Measurements from ENCODE around the gene ETV6. TPM values are rescaled to one million over a fixed set of nuclear protein-coding genes. Genes with fewer than 3 reads are reported as not detected.

ETV6 gene
- total RNA-seq (7.6 TPM), polyA plus RNA-seq (ENCODE audit: insufficient read depth in 1 of 8, insufficient read length in 8 of 8, low replicate concordance in 1 of 8) (10 to 100 TPM in 1 of 8 donors, 1 to 10 TPM in 7; 7.0 to 11.1 (median 9.3) TPM)
- long read RNA-seq, donor 1, result 0 reads
- long read RNA-seq, donor 2, result 0 reads
- long read RNA-seq, donor 3, full-length matches to known transcripts, result 5 of 5 reads
- long read RNA-seq, donor 3, partial matches to known transcripts, result 0 of 5 reads
- long read RNA-seq, donor 3, other reads (novel, unspliced or antisense), result 0 of 5 reads
- long read RNA-seq, donor 4, full-length matches to known transcripts, result 2 of 2 reads
- long read RNA-seq, donor 4, partial matches to known transcripts, result 0 of 2 reads
- long read RNA-seq, donor 4, other reads (novel, unspliced or antisense), result 0 of 2 reads
- long read RNA-seq, donor 5, full-length matches to known transcripts, result 8 of 8 reads
- long read RNA-seq, donor 5, partial matches to known transcripts, result 0 of 8 reads
- long read RNA-seq, donor 5, other reads (novel, unspliced or antisense), result 0 of 8 reads
- long read RNA-seq, donor 6, full-length matches to known transcripts, result 1 of 1 reads
- long read RNA-seq, donor 6, partial matches to known transcripts, result 0 of 1 reads
- long read RNA-seq, donor 6, other reads (novel, unspliced or antisense), result 0 of 1 reads
- long read RNA-seq, donor 7, result 0 reads
- long read RNA-seq, donor 8, full-length matches to known transcripts, result 2 of 2 reads
- long read RNA-seq, donor 8, partial matches to known transcripts, result 0 of 2 reads
- long read RNA-seq, donor 8, other reads (novel, unspliced or antisense), result 0 of 2 reads
- long read RNA-seq, donor 9, full-length matches to known transcripts, result 1 of 1 reads
- long read RNA-seq, donor 9, partial matches to known transcripts, result 0 of 1 reads
- long read RNA-seq, donor 9, other reads (novel, unspliced or antisense), result 0 of 1 reads
- long read RNA-seq, donor 10, full-length matches to known transcripts, result 2 of 2 reads
- long read RNA-seq, donor 10, partial matches to known transcripts, result 0 of 2 reads
- long read RNA-seq, donor 10, other reads (novel, unspliced or antisense), result 0 of 2 reads
- long read RNA-seq, donor 11, full-length matches to known transcripts, result 2 of 2 reads
- long read RNA-seq, donor 11, partial matches to known transcripts, result 0 of 2 reads
- long read RNA-seq, donor 11, other reads (novel, unspliced or antisense), result 0 of 2 reads

DNA sequence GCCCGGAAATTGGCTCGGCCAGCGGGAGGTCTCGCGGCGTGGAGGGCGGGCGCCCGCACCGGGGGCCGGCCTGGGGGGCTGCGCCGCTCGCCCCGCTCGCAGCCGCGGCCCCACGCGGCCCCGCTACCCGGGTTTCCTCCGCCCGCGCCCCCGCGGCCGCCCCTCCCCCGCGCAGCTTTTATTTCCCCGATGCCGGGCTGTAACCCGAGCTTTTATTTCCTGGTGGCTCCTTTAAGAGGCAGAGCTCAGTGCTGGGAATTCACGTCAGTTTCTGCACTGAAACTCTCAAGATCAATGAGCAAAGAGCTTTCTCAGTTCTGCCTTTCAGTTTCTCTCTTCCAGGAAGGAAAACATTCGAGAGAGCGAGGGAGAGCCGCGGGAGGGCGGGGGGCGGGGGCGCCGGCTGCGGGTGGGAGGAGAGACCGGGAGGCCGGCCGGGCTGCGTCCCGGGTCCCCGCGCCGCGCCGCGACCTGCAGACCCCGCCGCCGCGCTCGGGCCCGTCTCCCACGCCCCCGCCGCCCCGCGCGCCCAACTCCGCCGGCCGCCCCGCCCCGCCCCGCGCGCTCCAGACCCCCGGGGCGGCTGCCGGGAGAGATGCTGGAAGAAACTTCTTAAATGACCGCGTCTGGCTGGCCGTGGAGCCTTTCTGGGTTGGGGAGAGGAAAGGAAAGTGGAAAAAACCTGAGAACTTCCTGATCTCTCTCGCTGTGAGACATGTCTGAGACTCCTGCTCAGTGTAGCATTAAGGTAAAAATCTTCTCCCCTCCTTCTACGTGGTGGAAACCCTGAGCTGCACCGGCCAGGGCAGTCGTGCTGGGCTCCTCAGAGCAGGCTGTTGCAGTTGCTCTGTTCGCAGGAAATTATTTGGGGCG is at the start of gene ETV6:
Gene ETV6, plus strand, starts transcription at position 262 of the 873 bp plus-strand sequence. Its CDS starts 454 bp downstream, at position 716.
- WGBS (ENCODE audit: insufficient coverage), result under 1% methylated on average over 77 of the region's 86 CpGs
- H3K27ac ChIP-seq (ENCODE audit: low read length), result peak within 1 kb of the TSS; percentile 100
- H3K4me3 ChIP-seq (ENCODE audit: low read length), result peak within 1 kb of the TSS; percentile 77
- no peaks in the 10 kb centered on the region for H3K36me3 ChIP-seq (ENCODE audit: control insufficient read depth, insufficient read depth, low read length)
- peaks cover 29% of the 10 kb centered on the region for H3K4me1 ChIP-seq (ENCODE audit: control insufficient read depth, insufficient read depth, low read length)
- no peaks in the 10 kb centered on the region for H3K27me3 ChIP-seq (ENCODE audit: control insufficient read depth, insufficient read depth, low read length)
- H3K9me3 ChIP-seq (replicated peaks; ENCODE audit: control insufficient read depth, low read depth, low read length), result no peaks in the 10 kb centered on the region
- DNase-seq, result peak; percentile 98

DNA sequence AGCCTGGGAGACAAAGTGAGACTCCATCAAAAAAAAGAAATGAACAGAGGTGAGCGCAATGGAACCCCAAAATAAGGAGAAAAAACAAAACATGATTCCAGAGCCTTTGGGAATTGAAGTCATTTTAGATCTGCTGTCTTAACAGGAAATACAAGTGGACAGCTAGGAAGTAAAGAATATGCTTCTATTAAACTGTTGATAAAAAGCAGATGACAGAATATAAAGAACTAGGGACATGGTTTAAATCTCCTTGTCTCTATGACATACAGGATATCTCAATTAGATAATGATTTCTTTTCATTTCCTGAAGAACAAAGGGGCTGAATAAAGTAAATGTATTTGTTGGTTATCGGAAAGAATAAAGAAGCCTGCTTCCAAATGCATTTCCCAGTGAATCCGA is 49.3 kb upstream of the ETV6 start:
- DNase-seq, result no peak
- Histone ChIP-seq H3K9me3 (replicated peaks; ENCODE audit: control insufficient read depth, low read depth, low read length) (no peaks in the 10 kb centered on the region), H3K36me3 (ENCODE audit: control insufficient read depth, insufficient read depth, low read length) (no peaks in the 10 kb centered on the region), H3K27ac (ENCODE audit: low read length) (no peak overlapping the region), H3K4me3 (ENCODE audit: low read length) (no peak overlapping the region), H3K4me1 (ENCODE audit: control insufficient read depth, insufficient read depth, low read length) (no peaks in the 10 kb centered on the region), H3K27me3 (ENCODE audit: control insufficient read depth, insufficient read depth, low read length) (no peaks in the 10 kb centered on the region)
- 100% methylated on average over 1 of the region's 3 CpGs for WGBS (ENCODE audit: insufficient coverage)

DNA sequence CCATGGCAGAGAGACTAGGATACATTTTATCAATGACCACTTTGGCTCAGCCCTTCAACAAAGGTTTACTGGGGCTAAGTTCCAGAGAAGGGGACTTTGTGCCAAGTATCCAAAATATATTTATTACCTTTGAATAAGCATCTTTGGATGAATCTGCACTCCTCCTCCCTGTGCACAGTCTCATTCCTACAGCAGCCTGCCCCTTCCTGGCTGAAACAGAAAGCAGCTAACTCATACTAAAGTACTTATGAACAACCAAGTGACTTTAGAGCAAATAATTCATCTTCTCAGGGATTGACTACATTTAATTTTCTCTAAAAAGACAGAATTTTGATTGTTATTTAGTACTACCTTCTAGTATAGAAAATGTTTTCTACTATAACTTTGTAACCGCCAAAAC is 47.8 kb upstream of the ETV6 start:
- Histone ChIP-seq H3K27ac (ENCODE audit: low read length) (no peak overlapping the region), H3K27me3 (ENCODE audit: control insufficient read depth, insufficient read depth, low read length) (no peaks in the 10 kb centered on the region), H3K9me3 (replicated peaks; ENCODE audit: control insufficient read depth, low read depth, low read length) (no peaks in the 10 kb centered on the region), H3K4me3 (ENCODE audit: low read length) (no peak overlapping the region), H3K4me1 (ENCODE audit: control insufficient read depth, insufficient read depth, low read length) (no peaks in the 10 kb centered on the region), H3K36me3 (ENCODE audit: control insufficient read depth, insufficient read depth, low read length) (no peaks in the 10 kb centered on the region)
- no CpG with 5 or more reads among the region's 1 CpG for WGBS (ENCODE audit: insufficient coverage)
- no peak for DNase-seq

DNA sequence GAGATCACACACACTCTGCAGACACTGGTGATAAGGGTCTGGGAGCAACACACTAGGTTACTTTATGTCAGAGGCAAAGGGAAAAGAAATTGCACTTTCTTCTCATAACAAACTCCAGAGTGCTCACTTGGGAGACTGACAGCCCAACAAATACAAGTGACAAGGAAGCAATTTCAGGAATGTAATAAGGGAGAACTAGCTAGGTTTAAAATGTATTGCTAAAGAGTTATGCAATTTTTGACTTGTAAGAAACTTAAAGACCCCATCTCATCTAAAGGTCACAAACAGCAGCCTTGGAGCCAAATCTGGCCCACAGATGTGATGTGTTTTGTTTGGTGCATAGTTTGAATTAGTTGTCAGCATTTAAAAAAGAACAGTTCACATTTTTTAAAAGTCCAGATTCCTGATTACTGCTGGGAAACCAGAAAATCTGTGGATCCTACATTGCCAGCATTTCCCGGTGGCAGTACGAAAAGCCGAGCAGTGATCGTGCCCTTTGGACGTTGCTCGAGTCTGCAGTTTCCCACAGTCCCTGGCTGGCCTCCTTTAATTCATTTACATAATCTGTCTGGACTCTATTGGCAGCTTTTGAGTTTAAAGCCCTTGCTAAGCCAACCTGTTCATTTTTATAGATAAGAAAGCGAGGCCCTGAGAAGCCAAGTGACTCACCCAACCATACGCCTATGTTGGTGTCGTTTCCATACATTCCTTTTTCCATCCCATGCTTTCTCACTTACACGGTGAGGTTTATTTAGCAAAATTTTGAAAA is 42.0 kb upstream of the ETV6 start:
- no peaks in the 10 kb centered on the region for H3K36me3 ChIP-seq (ENCODE audit: control insufficient read depth, insufficient read depth, low read length)
- H3K27me3 ChIP-seq (ENCODE audit: control insufficient read depth, insufficient read depth, low read length), result no peaks in the 10 kb centered on the region
- 48% methylated on average over 6 of the region's 10 CpGs for WGBS (ENCODE audit: insufficient coverage)
- H3K4me1 ChIP-seq (ENCODE audit: control insufficient read depth, insufficient read depth, low read length), result no peaks in the 10 kb centered on the region
- no peak for DNase-seq
- no peaks in the 10 kb centered on the region for H3K9me3 ChIP-seq (replicated peaks; ENCODE audit: control insufficient read depth, low read depth, low read length)
- no peak overlapping the region for H3K4me3 ChIP-seq (ENCODE audit: low read length)
- H3K27ac ChIP-seq (ENCODE audit: low read length), result no peak overlapping the region

DNA sequence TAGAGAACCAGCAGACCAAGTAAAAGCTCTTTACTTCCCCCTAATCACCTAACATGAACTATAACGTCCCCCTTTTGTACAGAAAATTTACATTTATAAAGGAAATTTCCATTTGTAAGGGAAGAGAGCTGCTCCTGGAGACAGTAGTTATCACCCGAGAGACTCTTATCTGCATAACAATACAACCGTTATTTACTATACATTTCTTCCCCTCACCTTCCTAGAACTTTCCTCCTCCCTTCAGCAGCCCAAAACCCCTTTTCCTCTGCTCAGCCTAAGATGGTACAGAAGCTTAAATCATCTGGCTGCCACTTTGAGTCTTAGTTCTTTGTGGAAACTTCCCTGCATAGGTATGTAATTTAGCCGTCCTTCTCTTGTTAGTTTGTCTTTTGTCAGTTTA is 40.4 kb upstream of the ETV6 start:
- Histone ChIP-seq H3K27me3 (ENCODE audit: control insufficient read depth, insufficient read depth, low read length) (no peaks in the 10 kb centered on the region), H3K9me3 (replicated peaks; ENCODE audit: control insufficient read depth, low read depth, low read length) (no peaks in the 10 kb centered on the region), H3K4me1 (ENCODE audit: control insufficient read depth, insufficient read depth, low read length) (no peaks in the 10 kb centered on the region), H3K27ac (ENCODE audit: low read length) (no peak overlapping the region), H3K4me3 (ENCODE audit: low read length) (no peak overlapping the region), H3K36me3 (ENCODE audit: control insufficient read depth, insufficient read depth, low read length) (no peaks in the 10 kb centered on the region)
- no peak for DNase-seq
- no CpG with 5 or more reads among the region's 4 CpGs for WGBS (ENCODE audit: insufficient coverage)

DNA sequence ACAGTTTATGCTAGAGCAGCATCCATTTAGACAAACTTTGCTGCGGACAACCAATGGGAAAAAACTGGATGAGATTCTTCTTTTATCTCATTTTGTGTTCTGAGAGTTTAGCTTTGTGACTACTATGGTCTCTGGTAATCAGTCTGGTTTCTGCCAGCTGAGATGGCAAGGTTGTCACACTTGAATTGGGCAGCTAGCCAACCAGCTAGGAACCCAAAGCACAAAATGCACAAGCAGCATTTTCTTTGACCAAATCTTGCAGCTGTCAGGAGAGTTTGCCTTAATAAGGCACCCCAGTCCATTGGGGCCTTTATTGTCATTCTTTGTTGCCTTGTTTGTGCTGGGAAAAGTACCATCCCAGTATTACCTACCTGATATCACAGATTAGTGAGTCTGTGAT is 34.0 kb upstream of the ETV6 start:
- Histone ChIP-seq H3K27ac (ENCODE audit: low read length) (no peak overlapping the region), H3K4me1 (ENCODE audit: control insufficient read depth, insufficient read depth, low read length) (no peaks in the 10 kb centered on the region), H3K9me3 (replicated peaks; ENCODE audit: control insufficient read depth, low read depth, low read length) (no peaks in the 10 kb centered on the region), H3K27me3 (ENCODE audit: control insufficient read depth, insufficient read depth, low read length) (no peaks in the 10 kb centered on the region), H3K36me3 (ENCODE audit: control insufficient read depth, insufficient read depth, low read length) (no peaks in the 10 kb centered on the region), H3K4me3 (ENCODE audit: low read length) (no peak overlapping the region)
- DNase-seq, result no peak
- no CpG with 5 or more reads among the region's 1 CpG for WGBS (ENCODE audit: insufficient coverage)

DNA sequence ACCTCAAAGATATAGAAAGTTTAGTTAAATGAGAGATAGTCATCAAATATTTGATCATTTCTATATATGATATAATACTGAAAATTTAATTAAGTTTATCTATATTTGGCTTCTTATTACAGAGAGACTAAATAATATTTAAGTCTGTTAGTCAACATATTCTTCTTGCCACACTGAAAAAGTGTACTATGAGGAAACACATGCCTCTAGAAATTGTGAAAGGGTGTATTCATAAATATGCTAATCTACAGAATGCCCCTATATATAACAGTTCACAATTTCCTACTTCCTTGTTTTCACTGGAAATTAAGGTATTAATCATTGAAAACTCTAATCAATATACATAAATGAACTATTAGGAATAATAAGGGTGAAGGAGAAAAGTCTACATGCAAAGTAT is 31.4 kb upstream of the ETV6 start:
- Histone ChIP-seq H3K9me3 (replicated peaks; ENCODE audit: control insufficient read depth, low read depth, low read length) (no peaks in the 10 kb centered on the region), H3K27me3 (ENCODE audit: control insufficient read depth, insufficient read depth, low read length) (no peaks in the 10 kb centered on the region), H3K36me3 (ENCODE audit: control insufficient read depth, insufficient read depth, low read length) (no peaks in the 10 kb centered on the region), H3K4me3 (ENCODE audit: low read length) (no peak overlapping the region), H3K4me1 (ENCODE audit: control insufficient read depth, insufficient read depth, low read length) (no peaks in the 10 kb centered on the region), H3K27ac (ENCODE audit: low read length) (no peak overlapping the region)
- no peak for DNase-seq

DNA sequence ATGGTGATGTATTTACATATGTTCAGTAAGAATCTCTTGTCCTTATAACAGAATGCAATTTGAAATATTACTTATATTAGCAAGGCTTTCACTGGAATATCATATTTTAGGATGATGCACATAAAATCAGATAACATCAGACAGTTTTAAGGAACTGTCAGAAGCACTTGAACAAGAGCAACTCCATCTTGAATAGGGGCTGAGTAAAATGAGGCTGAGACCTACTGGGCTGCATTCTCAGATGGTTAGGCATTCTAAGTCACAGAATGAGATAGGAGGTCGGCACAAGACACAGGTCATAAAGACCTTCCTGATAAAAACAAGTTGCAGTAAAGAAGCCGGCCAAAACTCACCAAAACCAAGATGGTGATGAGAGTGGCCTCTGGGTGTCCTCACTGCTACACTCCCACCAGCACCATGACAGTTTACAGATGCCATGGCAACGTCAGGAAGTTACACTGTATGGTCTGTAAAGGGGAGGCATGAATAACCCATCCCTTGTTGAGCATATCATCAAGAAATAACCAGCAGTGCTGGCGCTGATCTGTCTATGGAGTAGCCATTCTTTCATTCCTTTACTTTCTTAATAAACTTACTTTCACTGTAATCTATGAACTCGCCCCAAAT is 27.6 kb upstream of the ETV6 start:
- H3K9me3 ChIP-seq (replicated peaks; ENCODE audit: control insufficient read depth, low read depth, low read length), result no peaks in the 10 kb centered on the region
- H3K4me3 ChIP-seq (ENCODE audit: low read length), result no peak overlapping the region
- no peaks in the 10 kb centered on the region for H3K27me3 ChIP-seq (ENCODE audit: control insufficient read depth, insufficient read depth, low read length)
- peak; percentile 16 for DNase-seq
- 100% methylated on average over 1 of the region's 5 CpGs for WGBS (ENCODE audit: insufficient coverage)
- no peak overlapping the region for H3K27ac ChIP-seq (ENCODE audit: low read length)
- no peaks in the 10 kb centered on the region for H3K36me3 ChIP-seq (ENCODE audit: control insufficient read depth, insufficient read depth, low read length)
- H3K4me1 ChIP-seq (ENCODE audit: control insufficient read depth, insufficient read depth, low read length), result no peaks in the 10 kb centered on the region

DNA sequence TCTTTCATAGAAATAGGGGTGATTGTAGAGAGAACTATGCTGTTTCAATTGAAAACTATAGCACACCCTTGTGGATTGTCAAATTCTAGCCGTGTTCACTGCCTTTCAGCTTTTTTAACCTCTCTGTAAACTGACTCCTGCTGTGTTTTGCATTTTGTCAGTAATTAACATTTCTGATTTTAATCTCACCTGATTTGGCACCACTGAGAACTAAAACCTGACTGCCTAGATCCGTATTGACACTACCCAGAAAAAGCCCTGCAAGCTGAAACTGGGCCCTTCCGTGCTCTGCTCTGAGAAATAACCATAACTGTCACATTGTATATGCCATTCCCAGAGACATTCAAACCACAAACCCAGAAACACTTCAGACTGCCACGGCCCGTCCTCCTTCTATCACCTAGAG is 26.6 kb upstream of the ETV6 start:
- DNase-seq, result no peak
- 71% methylated on average over 4 of the region's 5 CpGs for WGBS (ENCODE audit: insufficient coverage)
- Histone ChIP-seq H3K4me3 (ENCODE audit: low read length) (no peak overlapping the region), H3K4me1 (ENCODE audit: control insufficient read depth, insufficient read depth, low read length) (no peaks in the 10 kb centered on the region), H3K27ac (ENCODE audit: low read length) (no peak overlapping the region), H3K36me3 (ENCODE audit: control insufficient read depth, insufficient read depth, low read length) (no peaks in the 10 kb centered on the region), H3K9me3 (replicated peaks; ENCODE audit: control insufficient read depth, low read depth, low read length) (no peaks in the 10 kb centered on the region), H3K27me3 (ENCODE audit: control insufficient read depth, insufficient read depth, low read length) (no peaks in the 10 kb centered on the region)

All from muscle of leg (tissue), 16 donors.